Right ventricle myocardium inferior (tissue), 1 donor: ENCODE results near the gene CFAP54. TPM values are rescaled to one million over a fixed set of nuclear protein-coding genes. Genes with fewer than 3 reads are reported as not detected.

Experiments used
- ATAC-seq: fragments of 200-7000 bp; cut with Tn5 transposase; one replicate; pipeline ENCODE4 v1.9.1; 2020; ENCODE audit warnings: mild to moderate bottlenecking, moderate library complexity
- DNase-seq: peaks from one replicate; pipeline ENCODE4 v3.0.0; 2021; ENCODE audit errors: missing footprints
- intact Hi-C: fragments of 100-400 bp; cut with DNase I; formaldehyde crosslinking; loops from one replicate; pipeline ENCODE4 v1.11.0; 2022
- total RNA-seq: library from RNA; stranded (reverse); fragmentation: NEBNext Ultra II Directional; extraction: Animal tissue kit (Norgen Biotek cat#: 25700); gene quantifications from one replicate; pipeline ENCODE4 v1.2.1, GENCODE V29; 2021
- donor health status: DM: no; HTN: yes; CAD: no; lungs with severe emphysema.

CFAP54 gene
- total RNA-seq, 1 donor from 2014 or later = 0.22 TPM

GRCh38 chr12:96897421-96897820 is 408.0 kb downstream of the CFAP54 start:
- intact Hi-C loops = no loop called here
- DNase-seq = no peak
- ATAC-seq = no peak

- ATAC-seq (no peak), DNase-seq (no peak)
- intact Hi-C loops = no loop called here
These were observed 411.8 kb downstream of the CFAP54 start for GRCh38 chr12:96901175-96901574.

- no peak for ATAC-seq
- intact Hi-C loops = no loop called here
- no peak for DNase-seq
These were observed 412.7 kb downstream of the CFAP54 start for GRCh38 chr12:96902076-96902475.

- intact Hi-C loops = no loop called here
- ATAC-seq (no peak), DNase-seq (no peak)
These were observed 417.1 kb downstream of the CFAP54 start for GRCh38 chr12:96906498-96906848.

GRCh38 chr12:96906849-96907670 is 417.7 kb downstream of the CFAP54 start, which contains the start of gene NEDD1:
TSS of gene NEDD1 (plus strand) at chr12:96907257. CDS start at chr12:96909760, 2,503 bp downstream.
- intact Hi-C loops = no loop called here
- DNase-seq = peak; percentile 96
- peak; percentile 96 for ATAC-seq

- DNase-seq (no peak), ATAC-seq (peak; percentile 32)
- intact Hi-C loops = no loop called here
These were observed 418.5 kb downstream of the CFAP54 start for GRCh38 chr12:96907671-96908422.

GRCh38 chr12:96908423-96908675 is 419.0 kb downstream of the CFAP54 start:
- DNase-seq (no peak), ATAC-seq (no peak)
- intact Hi-C loops = no loop called here

GRCh38 chr12:96912261-96912660 is 422.9 kb downstream of the CFAP54 start:
- no peak for DNase-seq
- ATAC-seq = no peak
- intact Hi-C loops = no loop called here

GRCh38 chr12:96912943-96913342 is 423.6 kb downstream of the CFAP54 start:
- no peak for DNase-seq
- intact Hi-C loops = no loop called here
- no peak for ATAC-seq

GRCh38 chr12:96919510-96920210 is 430.3 kb downstream of the CFAP54 start:
- DNase-seq = no peak
- ATAC-seq = no peak
- intact Hi-C loops = no loop called here

Other genes with a start within 250 kb of the CFAP54 start
- gene CDK17, start 89.1 kb upstream of the CFAP54 start, total RNA-seq = 16.0 TPM